ENCODE results near the gene SPOCK1. TPM values are rescaled to one million over a fixed set of nuclear protein-coding genes. Genes with fewer than 3 reads are reported as not detected.

The SPOCK1 gene
- total RNA-seq, 2 donors from 2014 or later: not detected

GRCh38 chr5:137091472-137091871 lies 407.7 kb downstream of the SPOCK1 start:
- Mint-ChIP-seq H3K4me1 (ENCODE audit: low read depth) (no peaks in the 10 kb centered on the region), H3K36me3 (ENCODE audit: insufficient read depth in 2 of 2) (no peaks in the 10 kb centered on the region), H3K27ac (no peak overlapping the region), H3K27me3 (ENCODE audit: low read depth) (no peaks in the 10 kb centered on the region), H3K9me3 (no peaks in the 10 kb centered on the region), H3K4me3 (no peak overlapping the region)
- DNase-seq (no peak), ATAC-seq (replicated peaks in 1 of 2) (no peak)

GRCh38 chr5:137090721-137091120 lies 408.4 kb downstream of the SPOCK1 start:
- no peaks in the 10 kb centered on the region for H3K27me3 Mint-ChIP-seq (ENCODE audit: low read depth)

GRCh38 chr5:137090151-137090550 lies 409.0 kb downstream of the SPOCK1 start:
- Mint-ChIP-seq H3K27me3 (ENCODE audit: low read depth) (no peaks in the 10 kb centered on the region), H3K9me3 (no peaks in the 10 kb centered on the region), H3K27ac (no peak overlapping the region), H3K36me3 (ENCODE audit: insufficient read depth in 2 of 2) (no peaks in the 10 kb centered on the region), H3K4me1 (ENCODE audit: low read depth) (no peaks in the 10 kb centered on the region), H3K4me3 (no peak overlapping the region)
- DNase-seq (no peak), ATAC-seq (replicated peaks in 1 of 2) (no peak)

More at GRCh38 chr5:137090721-137091120, 408.4 kb downstream of the SPOCK1 start:
- Mint-ChIP-seq H3K4me1 (ENCODE audit: low read depth) (no peaks in the 10 kb centered on the region), H3K9me3 (no peaks in the 10 kb centered on the region), H3K4me3 (no peak overlapping the region), H3K27ac (no peak overlapping the region), H3K36me3 (ENCODE audit: insufficient read depth in 2 of 2) (no peaks in the 10 kb centered on the region)
- ATAC-seq (replicated peaks in 1 of 2): no peak
- no peak for DNase-seq

- no peak overlapping the region for H3K27ac Mint-ChIP-seq
- H3K27me3 Mint-ChIP-seq (ENCODE audit: low read depth): no peaks in the 10 kb centered on the region
- H3K9me3 Mint-ChIP-seq: no peaks in the 10 kb centered on the region
- no peaks in the 10 kb centered on the region for H3K4me1 Mint-ChIP-seq (ENCODE audit: low read depth)
- DNase-seq (no peak), ATAC-seq (replicated peaks in 1 of 2) (no peak)
- H3K36me3 Mint-ChIP-seq (ENCODE audit: insufficient read depth in 2 of 2): no peaks in the 10 kb centered on the region
- H3K4me3 Mint-ChIP-seq: no peak overlapping the region
Measured at GRCh38 chr5:137088175-137088574, 411.0 kb downstream of the SPOCK1 start.

GRCh38 chr5:137086342-137086741 lies 412.8 kb downstream of the SPOCK1 start:
- ATAC-seq (replicated peaks in 1 of 2): no peak
- Mint-ChIP-seq H3K27me3 (ENCODE audit: low read depth) (no peaks in the 10 kb centered on the region), H3K9me3 (no peaks in the 10 kb centered on the region), H3K36me3 (ENCODE audit: insufficient read depth in 2 of 2) (no peaks in the 10 kb centered on the region), H3K27ac (no peak overlapping the region), H3K4me3 (no peak overlapping the region), H3K4me1 (ENCODE audit: low read depth) (no peaks in the 10 kb centered on the region)
- no peak for DNase-seq

GRCh38 chr5:137085206-137085605 lies 413.9 kb downstream of the SPOCK1 start:
- no peaks in the 10 kb centered on the region for H3K9me3 Mint-ChIP-seq
- H3K27ac Mint-ChIP-seq: no peak overlapping the region
- H3K4me3 Mint-ChIP-seq: no peak overlapping the region
- no peaks in the 10 kb centered on the region for H3K36me3 Mint-ChIP-seq (ENCODE audit: insufficient read depth in 2 of 2)
- DNase-seq (no peak), ATAC-seq (replicated peaks in 1 of 2) (no peak)
- H3K27me3 Mint-ChIP-seq (ENCODE audit: low read depth): no peaks in the 10 kb centered on the region
- no peaks in the 10 kb centered on the region for H3K4me1 Mint-ChIP-seq (ENCODE audit: low read depth)

GRCh38 chr5:137084016-137084415 lies 415.1 kb downstream of the SPOCK1 start:
- Mint-ChIP-seq H3K27me3 (ENCODE audit: low read depth) (no peaks in the 10 kb centered on the region), H3K27ac (no peak overlapping the region), H3K9me3 (peaks cover 0 to 2% of the 10 kb centered on the region in 2 donors), H3K36me3 (ENCODE audit: insufficient read depth in 2 of 2) (no peaks in the 10 kb centered on the region), H3K4me3 (no peak overlapping the region), H3K4me1 (ENCODE audit: low read depth) (no peaks in the 10 kb centered on the region)
- DNase-seq (no peak), ATAC-seq (replicated peaks in 1 of 2) (no peak)

GRCh38 chr5:137082951-137083350 lies 416.2 kb downstream of the SPOCK1 start:
- no peaks in the 10 kb centered on the region for H3K4me1 Mint-ChIP-seq (ENCODE audit: low read depth)
- no peak overlapping the region for H3K4me3 Mint-ChIP-seq
- DNase-seq (no peak), ATAC-seq (replicated peaks in 1 of 2) (no peak)
- H3K36me3 Mint-ChIP-seq (ENCODE audit: insufficient read depth in 2 of 2): no peaks in the 10 kb centered on the region
- no peak overlapping the region for H3K27ac Mint-ChIP-seq
- no peaks in the 10 kb centered on the region for H3K27me3 Mint-ChIP-seq (ENCODE audit: low read depth)
- peaks cover 0 to 2% of the 10 kb centered on the region in 2 donors for H3K9me3 Mint-ChIP-seq

- no peaks in the 10 kb centered on the region for H3K36me3 Mint-ChIP-seq (ENCODE audit: insufficient read depth in 2 of 2)
- H3K9me3 Mint-ChIP-seq: peaks cover 0 to 3% of the 10 kb centered on the region in 2 donors
Measured at GRCh38 chr5:137078171-137078665, 420.9 kb downstream of the SPOCK1 start.

GRCh38 chr5:137075163-137075970 lies 423.8 kb downstream of the SPOCK1 start:
- DNase-seq (peak; percentile 8 to 17), ATAC-seq (replicated peaks in 1 of 2) (peak in 1 of 2 donors; percentile 52)
- no peaks in the 10 kb centered on the region for H3K4me1 Mint-ChIP-seq (ENCODE audit: low read depth)

More at GRCh38 chr5:137078171-137078665, 420.9 kb downstream of the SPOCK1 start:
- no peak for ATAC-seq (replicated peaks in 1 of 2)
- Mint-ChIP-seq H3K4me1 (ENCODE audit: low read depth) (no peaks in the 10 kb centered on the region), H3K4me3 (no peak overlapping the region), H3K27ac (no peak overlapping the region), H3K27me3 (ENCODE audit: low read depth) (no peaks in the 10 kb centered on the region)
- DNase-seq: no peak

GRCh38 chr5:137073189-137073588 lies 425.9 kb downstream of the SPOCK1 start:
- Mint-ChIP-seq H3K9me3 (peaks cover 2% of the 10 kb centered on the region in 2 donors), H3K4me1 (ENCODE audit: low read depth) (no peaks in the 10 kb centered on the region), H3K36me3 (ENCODE audit: insufficient read depth in 2 of 2) (no peaks in the 10 kb centered on the region), H3K27me3 (ENCODE audit: low read depth) (no peaks in the 10 kb centered on the region), H3K4me3 (no peak overlapping the region), H3K27ac (no peak overlapping the region)
- no peak for DNase-seq
- ATAC-seq (replicated peaks in 1 of 2): no peak

More at GRCh38 chr5:137075163-137075970, 423.8 kb downstream of the SPOCK1 start:
- H3K9me3 Mint-ChIP-seq: peaks cover 0 to 3% of the 10 kb centered on the region in 2 donors
- H3K36me3 Mint-ChIP-seq (ENCODE audit: insufficient read depth in 2 of 2): no peaks in the 10 kb centered on the region
- no peaks in the 10 kb centered on the region for H3K27me3 Mint-ChIP-seq (ENCODE audit: low read depth)
- H3K27ac Mint-ChIP-seq: no peak overlapping the region
- H3K4me3 Mint-ChIP-seq: no peak overlapping the region

- no peaks in the 10 kb centered on the region for H3K4me1 Mint-ChIP-seq (ENCODE audit: low read depth)
- no peak overlapping the region for H3K4me3 Mint-ChIP-seq
- H3K27me3 Mint-ChIP-seq (ENCODE audit: low read depth): no peaks in the 10 kb centered on the region
- H3K36me3 Mint-ChIP-seq (ENCODE audit: insufficient read depth in 2 of 2): no peaks in the 10 kb centered on the region
- DNase-seq (no peak), ATAC-seq (replicated peaks in 1 of 2) (no peak)
- H3K9me3 Mint-ChIP-seq: peaks cover 0 to 2% of the 10 kb centered on the region in 2 donors
- no peak overlapping the region for H3K27ac Mint-ChIP-seq
Measured at GRCh38 chr5:137072361-137073115, 426.6 kb downstream of the SPOCK1 start.

GRCh38 chr5:137071931-137072330 lies 427.2 kb downstream of the SPOCK1 start:
- no peaks in the 10 kb centered on the region for H3K27me3 Mint-ChIP-seq (ENCODE audit: low read depth)
- H3K27ac Mint-ChIP-seq: no peak overlapping the region
- no peaks in the 10 kb centered on the region for H3K36me3 Mint-ChIP-seq (ENCODE audit: insufficient read depth in 2 of 2)
- DNase-seq (no peak), ATAC-seq (replicated peaks in 1 of 2) (no peak)
- H3K4me1 Mint-ChIP-seq (ENCODE audit: low read depth): no peaks in the 10 kb centered on the region
- no peak overlapping the region for H3K4me3 Mint-ChIP-seq
- H3K9me3 Mint-ChIP-seq: peaks cover 0 to 2% of the 10 kb centered on the region in 2 donors

All from activated T-cell treated with anti-CD3 and anti-CD28 coated beads, Interleukin-2, amount 50 U/mL, for 72 hours (primary cell).